ENCODE results near the gene NUDT16L1.

DNA sequence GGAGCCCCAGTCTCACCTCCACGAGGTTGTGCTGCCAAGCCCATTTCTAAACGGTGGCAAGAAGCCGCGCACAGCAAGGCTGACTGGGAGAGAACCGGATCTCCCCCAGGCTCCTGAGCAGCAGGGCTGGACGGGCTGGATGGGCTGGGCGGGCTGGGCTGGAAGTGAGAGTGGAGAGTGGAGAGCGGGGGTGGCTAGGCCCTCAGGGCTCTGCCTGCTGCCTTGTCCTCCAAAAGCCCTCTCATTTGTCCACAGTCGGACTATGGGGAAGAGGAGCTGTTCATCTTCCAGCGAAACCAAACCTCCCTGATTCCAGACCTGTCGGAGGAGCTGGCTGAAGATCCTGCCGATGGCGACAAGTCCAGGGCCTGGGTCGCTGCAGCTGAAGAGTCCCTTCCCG is 44.2 kb downstream of the NUDT16L1 start:
- TF ChIP-seq, protein P1, sequence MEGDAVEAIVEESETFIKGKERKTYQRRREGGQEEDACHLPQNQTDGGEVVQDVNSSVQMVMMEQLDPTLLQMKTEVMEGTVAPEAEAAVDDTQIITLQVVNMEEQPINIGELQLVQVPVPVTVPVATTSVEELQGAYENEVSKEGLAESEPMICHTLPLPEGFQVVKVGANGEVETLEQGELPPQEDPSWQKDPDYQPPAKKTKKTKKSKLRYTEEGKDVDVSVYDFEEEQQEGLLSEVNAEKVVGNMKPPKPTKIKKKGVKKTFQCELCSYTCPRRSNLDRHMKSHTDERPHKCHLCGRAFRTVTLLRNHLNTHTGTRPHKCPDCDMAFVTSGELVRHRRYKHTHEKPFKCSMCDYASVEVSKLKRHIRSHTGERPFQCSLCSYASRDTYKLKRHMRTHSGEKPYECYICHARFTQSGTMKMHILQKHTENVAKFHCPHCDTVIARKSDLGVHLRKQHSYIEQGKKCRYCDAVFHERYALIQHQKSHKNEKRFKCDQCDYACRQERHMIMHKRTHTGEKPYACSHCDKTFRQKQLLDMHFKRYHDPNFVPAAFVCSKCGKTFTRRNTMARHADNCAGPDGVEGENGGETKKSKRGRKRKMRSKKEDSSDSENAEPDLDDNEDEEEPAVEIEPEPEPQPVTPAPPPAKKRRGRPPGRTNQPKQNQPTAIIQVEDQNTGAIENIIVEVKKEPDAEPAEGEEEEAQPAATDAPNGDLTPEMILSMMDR (IDR thresholded peaks at IDR 0.05; ENCODE audit: poor library complexity, severe bottlenecking), result no peak
- no peak for TF ChIP-seq POLR2AphosphoS5 (IDR thresholded peaks at IDR 0.05)
- TF ChIP-seq REST (IDR thresholded peaks at IDR 0.05; ENCODE audit: borderline replicate concordance), result no peak
- no peak for TF ChIP-seq RAD21 (conservative IDR thresholded peaks at IDR 0.05)
